SK-N-MC (cell line): ENCODE data around the gene ATP1A2.

ENCODE experiments used
- EZH2 ChIP-seq: fragments of 200-600 bp; sonication (generic); IDR thresholded peaks from one replicate; pipeline ENCODE4 v1.6.1; 2017; ENCODE audit warnings: antibody characterized with exemption
- POLR2AphosphoS5 ChIP-seq: IDR thresholded peaks from 2 replicates; pipeline ENCODE4 v1.6.1; 2012; ENCODE audit warnings: mild to moderate bottlenecking, low read depth, low read length, borderline replicate concordance

GRCh38 chr1:160091666-160092223 is 23.8 kb upstream of the ATP1A2 start:
- TF ChIP-seq EZH2 = no peak
- TF ChIP-seq POLR2AphosphoS5 = no peak
